HFFc6 (cell line): ENCODE results near the gene PCBP2. TPM values are rescaled to one million over a fixed set of nuclear protein-coding genes. Genes with fewer than 3 reads are reported as not detected.
"Not testable (repeated sequence)": the region's sequence is repeated elsewhere in the genome, so short reads cannot be mapped to it uniquely, and the experiment has no call there.

Source experiments
- DNase-seq: peaks from one replicate; pipeline ENCODE4 v3.0.0-alpha.2; 2018
- H3K27ac Mint-ChIP-seq: 2 replicates; pipeline ENCODE4 v1.8.0; 2020; ENCODE audit warnings: mild to moderate bottlenecking, mixed read lengths
- H3K27me3 Mint-ChIP-seq: 2 replicates; pipeline ENCODE4 v1.8.0; 2021; ENCODE audit warnings: mild to moderate bottlenecking, moderate library complexity, mixed read lengths; ENCODE audit not compliant: insufficient read depth
- H3K36me3 Mint-ChIP-seq: 2 replicates; pipeline ENCODE4 v1.8.0; 2021; ENCODE audit warnings: low read depth, mixed read lengths
- H3K4me1 Mint-ChIP-seq: 2 replicates; pipeline ENCODE4 v1.8.0; 2020; ENCODE audit warnings: low read depth, mixed read lengths
- H3K4me3 Mint-ChIP-seq: 2 replicates; pipeline ENCODE4 v1.8.0; 2020; ENCODE audit warnings: mild to moderate bottlenecking, moderate library complexity, mixed read lengths
- H3K9me3 Mint-ChIP-seq: 2 replicates; pipeline ENCODE4 v1.8.0; 2020; ENCODE audit warnings: mild to moderate bottlenecking, mixed read lengths
- CTCF ChIP-seq: fragments of 200-600 bp; sonication (generic); IDR thresholded peaks from 2 replicates; pipeline ENCODE4 v1.5.0; 2021; ENCODE audit warnings: antibody characterized with exemption, mild to moderate bottlenecking
- total RNA-seq, 6 experiments: library from RNA; stranded (reverse); fragmentation: NEBNext Ultra II Directional; extraction: Animal tissue kit (Norgen Biotek cat#: 25700); gene quantifications; 2 replicates in 1 of 6; 3 replicates in 5 of 6; pipeline ENCODE4 v1.2.3, GENCODE V29; 2021

PCBP2 gene
- total RNA-seq, 6 experiments from 2014 or later: 763 to 969 (median 874) TPM

GRCh38 chr12:53414756-53415417 is 37.0 kb upstream of the PCBP2 start:
- no peak overlapping the region for H3K4me3 Mint-ChIP-seq
- DNase-seq: no peak
- TF ChIP-seq CTCF: no peak
- H3K27ac Mint-ChIP-seq: no peak overlapping the region
- H3K4me1 Mint-ChIP-seq: peaks cover 42% of the 10 kb centered on the region
- H3K36me3 Mint-ChIP-seq: peaks cover 25% of the 10 kb centered on the region
- H3K9me3 Mint-ChIP-seq: no peaks in the 10 kb centered on the region
- H3K27me3 Mint-ChIP-seq: peaks cover 3% of the 10 kb centered on the region; the same call in 1 of the 2 replicates

GRCh38 chr12:53415752-53416389 is 36.0 kb upstream of the PCBP2 start:
- not testable (repeated sequence) for H3K9me3 Mint-ChIP-seq, H3K27me3 Mint-ChIP-seq, DNase-seq, H3K4me3 Mint-ChIP-seq
- Mint-ChIP-seq H3K36me3 (peaks cover 17% of the 10 kb centered on the region), H3K27ac (peak overlapping the region; percentile 14), H3K4me1 (peaks cover 47% of the 10 kb centered on the region)

- DNase-seq, H3K27me3 Mint-ChIP-seq: not testable (repeated sequence)
- peaks cover 47% of the 10 kb centered on the region for H3K4me1 Mint-ChIP-seq
These were observed 34.5 kb upstream of the PCBP2 start for GRCh38 chr12:53417291-53417816.

GRCh38 chr12:53418221-53418620 is 33.7 kb upstream of the PCBP2 start:
- DNase-seq: no peak
- Mint-ChIP-seq H3K4me3 (no peak overlapping the region), H3K9me3 (no peaks in the 10 kb centered on the region), H3K27me3 (peaks cover 3% of the 10 kb centered on the region), H3K4me1 (peaks cover 38% of the 10 kb centered on the region), H3K36me3 (no peaks in the 10 kb centered on the region), H3K27ac (no peak overlapping the region)
- TF ChIP-seq CTCF: no peak

More at GRCh38 chr12:53417291-53417816, 34.5 kb upstream of the PCBP2 start:
- not testable (repeated sequence) for H3K36me3 Mint-ChIP-seq, H3K4me3 Mint-ChIP-seq, H3K9me3 Mint-ChIP-seq, H3K27ac Mint-ChIP-seq

GRCh38 chr12:53419756-53420155 is 32.1 kb upstream of the PCBP2 start:
- no peak overlapping the region for H3K4me3 Mint-ChIP-seq
- DNase-seq: no peak
- H3K27ac Mint-ChIP-seq: no peak overlapping the region
- peaks cover 30% of the 10 kb centered on the region for H3K4me1 Mint-ChIP-seq
- no peaks in the 10 kb centered on the region for H3K9me3 Mint-ChIP-seq
- peaks cover 7% of the 10 kb centered on the region for H3K27me3 Mint-ChIP-seq
- TF ChIP-seq CTCF: no peak
- H3K36me3 Mint-ChIP-seq: no peaks in the 10 kb centered on the region

GRCh38 chr12:53422247-53422646 is 29.7 kb upstream of the PCBP2 start:
- H3K9me3 Mint-ChIP-seq, H3K27me3 Mint-ChIP-seq, DNase-seq, H3K36me3 Mint-ChIP-seq, H3K27ac Mint-ChIP-seq, H3K4me3 Mint-ChIP-seq: not testable (repeated sequence)
- peaks cover 13% of the 10 kb centered on the region for H3K4me1 Mint-ChIP-seq

- no peaks in the 10 kb centered on the region for H3K9me3 Mint-ChIP-seq
- H3K4me3 Mint-ChIP-seq: no peak within 1 kb of the TSS
- no peak for TF ChIP-seq CTCF
- H3K27me3 Mint-ChIP-seq: peaks cover 5% of the 10 kb centered on the region
- peaks cover 25% of the 10 kb centered on the region for H3K4me1 Mint-ChIP-seq
- no peak within 1 kb of the TSS for H3K27ac Mint-ChIP-seq
- no peaks in the 10 kb centered on the region for H3K36me3 Mint-ChIP-seq
- DNase-seq: no peak
These were observed 28.3 kb upstream of the PCBP2 start, which contains the start of gene AMHR2 for GRCh38 chr12:53423597-53423996. AMHR2 (plus strand) TSS chr12:53423855; CDS start chr12:53423935, 80 bp downstream.
